ENCODE measurements around the gene FOSL2. TPM values are rescaled to one million over a fixed set of nuclear protein-coding genes. Genes with fewer than 3 reads are reported as not detected.

Gene FOSL2
- total RNA-seq, 1 donor from 2014 or later, result 38.4 TPM

DNA sequence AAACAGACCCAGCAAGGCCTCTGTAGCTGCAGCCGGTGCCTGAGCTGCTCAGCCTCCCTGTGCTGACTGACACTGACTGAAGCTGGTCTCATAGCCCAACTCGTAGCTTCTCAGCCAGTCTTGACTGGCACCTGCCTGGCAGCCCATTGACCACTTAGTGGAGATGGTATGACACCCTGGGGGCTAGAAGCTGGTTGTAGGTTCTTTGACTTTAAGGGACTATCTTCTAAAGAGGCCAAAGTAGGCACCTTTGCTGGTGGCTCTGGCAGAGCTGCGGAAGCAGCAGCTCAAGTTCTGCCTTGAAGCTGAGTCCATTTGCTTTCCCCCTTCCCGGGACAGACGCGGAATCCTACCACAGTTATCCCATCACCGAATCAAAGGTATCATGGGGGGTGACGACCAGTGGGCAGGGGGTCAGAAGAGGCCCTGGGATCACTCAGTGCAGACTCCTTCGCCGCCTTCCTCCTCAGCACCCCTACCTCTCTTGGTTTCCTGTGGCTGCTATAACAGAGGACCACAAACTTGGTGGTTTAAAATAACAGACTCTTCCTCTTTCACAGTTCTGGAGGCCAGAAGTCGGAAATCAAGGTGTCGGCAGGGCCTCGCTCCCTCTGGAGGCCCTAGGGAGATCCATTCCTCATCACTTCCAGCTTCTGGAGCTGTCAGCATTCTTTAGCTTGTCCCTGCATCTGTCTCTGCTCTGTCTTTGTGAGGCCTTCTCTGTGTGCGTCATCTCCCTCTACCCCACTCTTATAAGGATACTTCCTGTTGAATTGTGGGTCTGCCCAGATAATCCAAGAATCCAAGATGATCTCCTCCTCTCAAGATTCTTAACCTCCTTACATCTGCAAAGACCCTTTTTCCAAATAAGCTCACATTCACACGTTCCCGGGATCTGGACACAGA lies 13.7 kb upstream of the FOSL2 start:
- TF ChIP-seq, protein P1, sequence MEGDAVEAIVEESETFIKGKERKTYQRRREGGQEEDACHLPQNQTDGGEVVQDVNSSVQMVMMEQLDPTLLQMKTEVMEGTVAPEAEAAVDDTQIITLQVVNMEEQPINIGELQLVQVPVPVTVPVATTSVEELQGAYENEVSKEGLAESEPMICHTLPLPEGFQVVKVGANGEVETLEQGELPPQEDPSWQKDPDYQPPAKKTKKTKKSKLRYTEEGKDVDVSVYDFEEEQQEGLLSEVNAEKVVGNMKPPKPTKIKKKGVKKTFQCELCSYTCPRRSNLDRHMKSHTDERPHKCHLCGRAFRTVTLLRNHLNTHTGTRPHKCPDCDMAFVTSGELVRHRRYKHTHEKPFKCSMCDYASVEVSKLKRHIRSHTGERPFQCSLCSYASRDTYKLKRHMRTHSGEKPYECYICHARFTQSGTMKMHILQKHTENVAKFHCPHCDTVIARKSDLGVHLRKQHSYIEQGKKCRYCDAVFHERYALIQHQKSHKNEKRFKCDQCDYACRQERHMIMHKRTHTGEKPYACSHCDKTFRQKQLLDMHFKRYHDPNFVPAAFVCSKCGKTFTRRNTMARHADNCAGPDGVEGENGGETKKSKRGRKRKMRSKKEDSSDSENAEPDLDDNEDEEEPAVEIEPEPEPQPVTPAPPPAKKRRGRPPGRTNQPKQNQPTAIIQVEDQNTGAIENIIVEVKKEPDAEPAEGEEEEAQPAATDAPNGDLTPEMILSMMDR (IDR thresholded peaks at IDR 0.05; ENCODE audit: unreplicated experiment), result no peak
- Mint-ChIP-seq H3K9me3 (ENCODE audit: low read depth) (no peaks in the 10 kb centered on the region), H3K4me3 (ENCODE audit: low read depth) (no peak overlapping the region), H3K27me3 (peaks cover 6% of the 10 kb centered on the region), H3K4me1 (ENCODE audit: low read depth) (peaks cover 32% of the 10 kb centered on the region), H3K36me3 (ENCODE audit: insufficient read depth) (no peaks in the 10 kb centered on the region), H3K27ac (no peak overlapping the region)
- DNase-seq (ENCODE audit: low spot score, unreplicated experiment), result no peak

DNA sequence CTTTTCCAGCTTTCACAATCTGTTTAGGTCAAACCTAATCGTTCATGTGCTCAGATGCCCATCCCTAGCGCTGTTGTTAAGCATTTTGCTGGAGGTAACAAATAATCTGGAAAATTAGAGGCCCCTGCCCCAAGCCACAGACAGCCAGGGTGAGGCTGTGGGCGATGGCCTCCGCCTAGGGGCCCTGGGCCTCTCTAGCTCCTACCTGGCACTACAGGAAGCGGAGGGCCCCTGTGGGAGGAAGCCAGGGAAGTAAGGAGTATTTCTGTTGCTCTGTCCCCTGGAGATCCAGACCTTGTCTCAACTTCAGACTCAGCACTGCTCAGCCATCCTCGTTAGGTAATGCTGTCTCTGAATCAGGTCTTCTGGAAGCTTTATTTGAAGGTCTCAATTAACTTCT lies 12.4 kb upstream of the FOSL2 start:
- no peaks in the 10 kb centered on the region for H3K9me3 Mint-ChIP-seq (ENCODE audit: low read depth)
- TF ChIP-seq, protein P1 (IDR thresholded peaks at IDR 0.05; ENCODE audit: unreplicated experiment), result no peak
- H3K4me1 Mint-ChIP-seq (ENCODE audit: low read depth), result peaks cover 32% of the 10 kb centered on the region
- peaks cover 5% of the 10 kb centered on the region for H3K27me3 Mint-ChIP-seq
- no peak overlapping the region for H3K27ac Mint-ChIP-seq
- DNase-seq (ENCODE audit: low spot score, unreplicated experiment), result no peak
- H3K36me3 Mint-ChIP-seq (ENCODE audit: insufficient read depth), result no peaks in the 10 kb centered on the region
- H3K4me3 Mint-ChIP-seq (ENCODE audit: low read depth), result no peak overlapping the region

DNA sequence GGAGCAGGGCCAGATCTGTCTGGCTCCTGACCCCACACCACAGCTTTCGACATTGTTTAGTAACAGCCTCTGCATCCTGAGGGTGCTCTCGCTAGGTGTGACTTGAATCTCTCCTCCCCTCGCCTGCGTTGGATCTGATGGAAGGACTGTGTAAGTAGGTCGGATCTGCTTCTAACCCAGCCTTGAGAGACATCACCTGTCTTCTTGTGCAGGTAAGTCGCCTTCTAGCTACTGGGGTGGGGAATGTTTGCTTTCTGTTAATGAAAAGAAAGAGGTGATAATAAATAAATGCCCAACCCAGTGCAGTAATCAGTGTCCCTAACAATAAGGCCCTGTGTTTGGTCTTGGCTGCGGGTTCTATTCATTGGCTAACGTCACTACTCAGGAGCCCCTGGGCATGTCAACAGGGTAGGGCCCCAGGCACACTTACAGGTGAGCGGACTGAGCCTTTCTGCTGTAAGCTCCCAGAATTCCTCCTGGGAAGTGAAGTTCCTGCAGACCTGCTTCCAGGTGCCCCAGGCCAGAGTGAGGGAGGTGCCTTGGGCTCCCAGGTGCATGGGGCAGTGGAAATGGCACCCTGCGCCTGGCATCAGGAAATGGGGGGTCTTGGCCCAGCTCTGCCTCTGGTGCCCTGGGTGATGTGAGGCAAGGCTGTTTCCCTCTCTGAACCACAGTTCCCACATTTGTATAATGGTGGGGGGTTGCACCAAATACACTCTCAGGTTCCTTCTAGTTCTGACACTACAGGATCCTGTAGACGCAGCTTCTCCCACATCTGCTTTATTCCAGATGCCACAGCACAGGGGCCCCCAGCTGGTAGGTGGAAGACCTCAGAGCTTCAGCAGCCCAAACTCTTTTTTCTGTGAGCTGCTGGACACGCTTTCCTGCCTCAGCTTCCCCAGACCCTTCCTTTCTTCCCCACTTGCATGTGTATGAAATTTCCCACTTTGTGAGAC lies 11.2 kb upstream of the FOSL2 start:
- no peaks in the 10 kb centered on the region for H3K9me3 Mint-ChIP-seq (ENCODE audit: low read depth)
- peaks cover 32% of the 10 kb centered on the region for H3K4me1 Mint-ChIP-seq (ENCODE audit: low read depth)
- peaks cover 5% of the 10 kb centered on the region for H3K27me3 Mint-ChIP-seq
- H3K4me3 Mint-ChIP-seq (ENCODE audit: low read depth), result no peak overlapping the region
- peak; percentile 21 for DNase-seq (ENCODE audit: low spot score, unreplicated experiment)
- peak overlapping the region; percentile 86 for H3K27ac Mint-ChIP-seq
- TF ChIP-seq, protein P1 (IDR thresholded peaks at IDR 0.05; ENCODE audit: unreplicated experiment), result no peak
- H3K36me3 Mint-ChIP-seq (ENCODE audit: insufficient read depth), result no peaks in the 10 kb centered on the region

DNA sequence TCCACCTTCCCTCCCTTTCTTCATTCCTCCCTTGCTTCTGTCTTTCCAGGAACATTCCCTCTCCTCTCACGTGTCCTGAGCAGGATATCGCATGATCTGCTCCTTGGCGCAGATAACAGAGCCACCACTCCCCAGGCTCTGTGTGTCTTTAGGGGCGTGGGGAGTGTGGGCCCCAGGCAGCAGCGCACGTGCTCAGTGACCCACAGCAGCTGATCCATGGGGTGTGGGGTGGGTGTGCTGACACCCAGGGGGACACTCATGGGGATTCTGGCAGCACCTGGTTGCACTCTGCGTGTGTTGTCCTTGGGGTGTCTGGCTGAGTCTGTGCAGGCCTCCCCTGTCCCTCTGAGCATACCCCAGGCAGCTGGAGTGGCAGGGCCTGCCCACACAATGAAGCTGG lies 9.9 kb upstream of the FOSL2 start:
- H3K4me1 Mint-ChIP-seq (ENCODE audit: low read depth), result peaks cover 28% of the 10 kb centered on the region
- peaks cover 9% of the 10 kb centered on the region for H3K27me3 Mint-ChIP-seq
- no peak for DNase-seq (ENCODE audit: low spot score, unreplicated experiment)
- H3K27ac Mint-ChIP-seq, result peak overlapping the region; percentile 65
- no peak overlapping the region for H3K4me3 Mint-ChIP-seq (ENCODE audit: low read depth)
- no peaks in the 10 kb centered on the region for H3K36me3 Mint-ChIP-seq (ENCODE audit: insufficient read depth)
- TF ChIP-seq, protein P1 (IDR thresholded peaks at IDR 0.05; ENCODE audit: unreplicated experiment), result no peak
- H3K9me3 Mint-ChIP-seq (ENCODE audit: low read depth), result no peaks in the 10 kb centered on the region

Measured in progenitor cell of endocrine pancreas (in vitro differentiated cells).